ENCODE results near the gene HIGD1A. TPM values are rescaled to one million over a fixed set of nuclear protein-coding genes. Genes with fewer than 3 reads are reported as not detected.

HIGD1A gene
- total RNA-seq, 3 donors from 2014 or later (not counting 1 experiment from before 2014, with no cell fraction given), result 24.5 to 28.5 (median 28.2) TPM

DNA sequence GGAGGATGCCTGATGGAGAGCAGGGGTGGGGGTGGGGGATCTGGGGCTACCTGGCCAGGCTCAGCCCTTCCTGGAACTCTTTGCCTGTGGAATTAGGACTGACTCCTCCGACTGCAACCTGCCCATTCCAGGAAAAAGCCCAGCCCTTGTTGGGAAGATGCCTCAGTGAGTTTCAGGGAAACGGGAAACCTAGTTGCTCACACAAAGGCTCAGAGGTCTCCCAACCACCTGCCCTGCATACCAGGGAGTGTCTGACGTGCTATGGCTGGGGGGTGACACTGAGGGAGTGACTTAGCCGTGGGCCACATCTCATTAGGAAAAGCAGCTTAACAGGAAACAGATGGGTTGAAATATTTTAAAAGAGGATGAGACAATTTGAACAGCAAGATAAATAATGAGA, 43.4 kb upstream of the HIGD1A start:
- H3K4me1 Mint-ChIP-seq, result peaks cover 28 to 31% of the 10 kb centered on the region in 2 donors
- 63% methylated on average over 4 of the region's 4 CpGs for WGBS (ENCODE audit: insufficient coverage)
- ATAC-seq, result no peak
- TF ChIP-seq, protein P1, sequence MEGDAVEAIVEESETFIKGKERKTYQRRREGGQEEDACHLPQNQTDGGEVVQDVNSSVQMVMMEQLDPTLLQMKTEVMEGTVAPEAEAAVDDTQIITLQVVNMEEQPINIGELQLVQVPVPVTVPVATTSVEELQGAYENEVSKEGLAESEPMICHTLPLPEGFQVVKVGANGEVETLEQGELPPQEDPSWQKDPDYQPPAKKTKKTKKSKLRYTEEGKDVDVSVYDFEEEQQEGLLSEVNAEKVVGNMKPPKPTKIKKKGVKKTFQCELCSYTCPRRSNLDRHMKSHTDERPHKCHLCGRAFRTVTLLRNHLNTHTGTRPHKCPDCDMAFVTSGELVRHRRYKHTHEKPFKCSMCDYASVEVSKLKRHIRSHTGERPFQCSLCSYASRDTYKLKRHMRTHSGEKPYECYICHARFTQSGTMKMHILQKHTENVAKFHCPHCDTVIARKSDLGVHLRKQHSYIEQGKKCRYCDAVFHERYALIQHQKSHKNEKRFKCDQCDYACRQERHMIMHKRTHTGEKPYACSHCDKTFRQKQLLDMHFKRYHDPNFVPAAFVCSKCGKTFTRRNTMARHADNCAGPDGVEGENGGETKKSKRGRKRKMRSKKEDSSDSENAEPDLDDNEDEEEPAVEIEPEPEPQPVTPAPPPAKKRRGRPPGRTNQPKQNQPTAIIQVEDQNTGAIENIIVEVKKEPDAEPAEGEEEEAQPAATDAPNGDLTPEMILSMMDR (IDR thresholded peaks at IDR 0.05), result no peak
- H3K27me3 Mint-ChIP-seq (ENCODE audit: low read depth in 2 of 2), result no peaks in the 10 kb centered on the region
- peak overlapping the region; percentile 94 for H3K4me3 Mint-ChIP-seq
- no peaks in the 10 kb centered on the region for H3K27me3 ChIP-seq (ENCODE audit: control insufficient read depth, insufficient read depth, low read length)
- intact Hi-C loops (cut with micrococcal nuclease), result no loop called here
- peak overlapping the region; percentile 85 for H3K27ac ChIP-seq (ENCODE audit: low read length)
- H3K36me3 Mint-ChIP-seq, result no peaks in the 10 kb centered on the region
- H3K27ac Mint-ChIP-seq, result peak overlapping the region; percentile 83 to 84
- H3K9me3 ChIP-seq (ENCODE audit: control insufficient read depth, insufficient read depth, low read length), result no peaks in the 10 kb centered on the region
- no peaks in the 10 kb centered on the region for H3K36me3 ChIP-seq (ENCODE audit: control insufficient read depth, insufficient read depth, low read length)
- H3K4me1 ChIP-seq (ENCODE audit: control insufficient read depth, insufficient read depth, low read length), result peaks cover 18% of the 10 kb centered on the region
- H3K9me3 Mint-ChIP-seq, result no peaks in the 10 kb centered on the region
- H3K4me3 ChIP-seq (ENCODE audit: low read length), result peak overlapping the region; percentile 10
- no peak for DNase-seq

GRCh38 chr3:42846685-42847522, 42.6 kb upstream of the HIGD1A start:
- no peaks in the 10 kb centered on the region for H3K9me3 ChIP-seq (ENCODE audit: control insufficient read depth, insufficient read depth, low read length)
- ATAC-seq, result peak; percentile 84 to 95 (median 92)
- peak overlapping the region; percentile 94 for H3K4me3 Mint-ChIP-seq
- intact Hi-C loops (cut with micrococcal nuclease), result no loop called here
- H3K9me3 Mint-ChIP-seq, result no peaks in the 10 kb centered on the region
- no peaks in the 10 kb centered on the region for H3K36me3 ChIP-seq (ENCODE audit: control insufficient read depth, insufficient read depth, low read length)
- H3K27me3 Mint-ChIP-seq (ENCODE audit: low read depth in 2 of 2), result no peaks in the 10 kb centered on the region
- TF ChIP-seq, protein P1 (IDR thresholded peaks at IDR 0.05), result no peak
- H3K27ac Mint-ChIP-seq, result peak overlapping the region; percentile 83 to 84
- peaks cover 28 to 31% of the 10 kb centered on the region in 2 donors for H3K4me1 Mint-ChIP-seq
- H3K4me3 ChIP-seq (ENCODE audit: low read length), result peak overlapping the region; percentile 10
- no peaks in the 10 kb centered on the region for H3K27me3 ChIP-seq (ENCODE audit: control insufficient read depth, insufficient read depth, low read length)
- 33% methylated on average over 4 of the region's 5 CpGs for WGBS (ENCODE audit: insufficient coverage)
- DNase-seq, result peak in 1 of 2 donors; percentile 21
- H3K4me1 ChIP-seq (ENCODE audit: control insufficient read depth, insufficient read depth, low read length), result peaks cover 18% of the 10 kb centered on the region
- peak overlapping the region; percentile 85 for H3K27ac ChIP-seq (ENCODE audit: low read length)
- H3K36me3 Mint-ChIP-seq, result no peaks in the 10 kb centered on the region

DNA sequence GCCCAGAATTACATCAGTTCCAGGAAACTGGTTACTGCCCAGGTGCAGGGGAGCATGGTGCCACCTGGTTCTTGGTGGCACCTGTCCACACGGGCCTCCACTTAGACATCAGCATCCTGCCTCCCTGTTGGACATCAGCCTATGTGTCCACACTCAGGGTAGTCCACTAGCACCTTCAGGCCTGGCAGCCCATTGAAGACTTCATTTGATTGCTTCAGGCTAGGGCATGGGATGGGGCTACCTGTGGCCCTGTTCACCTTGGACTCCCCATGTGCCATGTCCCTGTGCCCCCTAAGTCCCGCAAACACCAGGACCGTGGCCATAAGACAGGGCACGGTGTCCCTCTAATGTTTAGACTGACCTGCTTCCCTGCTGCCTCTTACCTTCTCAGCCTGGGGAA, 40.5 kb upstream of the HIGD1A start:
- H3K27me3 ChIP-seq (ENCODE audit: control insufficient read depth, insufficient read depth, low read length), result no peaks in the 10 kb centered on the region
- no peaks in the 10 kb centered on the region for H3K36me3 ChIP-seq (ENCODE audit: control insufficient read depth, insufficient read depth, low read length)
- no peak overlapping the region for H3K4me3 ChIP-seq (ENCODE audit: low read length)
- intact Hi-C loops (cut with micrococcal nuclease), result no loop called here
- 96% methylated on average over 3 of the region's 4 CpGs for WGBS (ENCODE audit: insufficient coverage)
- no peak overlapping the region for H3K27ac ChIP-seq (ENCODE audit: low read length)
- TF ChIP-seq, protein P1 (IDR thresholded peaks at IDR 0.05), result no peak
- H3K9me3 Mint-ChIP-seq, result no peaks in the 10 kb centered on the region
- H3K9me3 ChIP-seq (ENCODE audit: control insufficient read depth, insufficient read depth, low read length), result no peaks in the 10 kb centered on the region
- H3K4me1 Mint-ChIP-seq, result peaks cover 26 to 28% of the 10 kb centered on the region in 2 donors
- no peaks in the 10 kb centered on the region for H3K27me3 Mint-ChIP-seq (ENCODE audit: low read depth in 2 of 2)
- ATAC-seq (no peak), DNase-seq (no peak)
- peak overlapping the region in 1 of 2 donors; percentile 6 for H3K27ac Mint-ChIP-seq
- H3K4me3 Mint-ChIP-seq, result no peak overlapping the region
- no peaks in the 10 kb centered on the region for H3K36me3 Mint-ChIP-seq
- H3K4me1 ChIP-seq (ENCODE audit: control insufficient read depth, insufficient read depth, low read length), result peaks cover 18% of the 10 kb centered on the region
